GM21367 (cell line): ENCODE results near the gene STX10.

ENCODE experiments used
- ATAC-seq: cut with Tn5 transposase; IDR thresholded peaks from one replicate; pipeline ENCODE4 v1.9.1; 2021; ENCODE audit not compliant: unreplicated experiment

The STX10 gene

DNA sequence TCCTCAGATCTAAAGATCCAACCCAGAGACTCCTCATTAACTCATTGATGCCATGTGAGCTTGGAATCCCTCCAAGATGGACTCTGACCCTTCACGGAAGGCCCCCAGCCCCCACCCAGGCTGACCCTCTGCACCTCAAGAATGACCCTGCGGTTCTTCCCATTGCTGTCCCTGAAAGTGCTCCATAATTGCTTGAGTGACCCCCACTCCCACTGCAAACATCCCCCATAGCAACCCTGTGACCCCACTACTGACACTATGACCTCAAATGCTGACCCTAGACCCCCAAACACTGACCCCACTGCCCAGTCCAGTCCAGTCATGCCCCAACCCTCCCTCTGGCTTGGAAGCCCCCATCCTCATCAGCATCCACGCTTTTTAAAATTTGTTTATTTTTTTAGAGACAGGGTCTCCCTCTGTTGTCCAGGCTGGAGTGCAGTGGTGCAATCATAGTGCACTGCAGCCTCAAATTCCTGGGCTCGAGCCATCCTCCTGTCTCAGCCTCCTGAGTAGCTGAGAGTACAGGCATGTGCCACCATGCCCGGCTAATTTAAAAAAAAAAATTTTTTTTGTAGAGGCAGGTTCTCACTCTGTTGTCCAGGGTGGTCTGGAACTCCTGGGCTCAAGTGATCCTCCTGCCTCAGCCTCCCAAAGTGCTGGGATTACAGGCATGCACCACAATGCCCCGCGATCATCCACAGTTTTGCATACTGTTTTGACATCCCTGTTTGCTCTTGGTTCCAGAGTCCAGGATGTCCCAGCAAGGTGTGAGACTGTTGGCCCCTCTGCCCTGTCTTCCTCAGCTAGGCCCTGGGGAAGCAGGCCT, 48.4 kb downstream of the STX10 start:
- no peak for ATAC-seq

DNA sequence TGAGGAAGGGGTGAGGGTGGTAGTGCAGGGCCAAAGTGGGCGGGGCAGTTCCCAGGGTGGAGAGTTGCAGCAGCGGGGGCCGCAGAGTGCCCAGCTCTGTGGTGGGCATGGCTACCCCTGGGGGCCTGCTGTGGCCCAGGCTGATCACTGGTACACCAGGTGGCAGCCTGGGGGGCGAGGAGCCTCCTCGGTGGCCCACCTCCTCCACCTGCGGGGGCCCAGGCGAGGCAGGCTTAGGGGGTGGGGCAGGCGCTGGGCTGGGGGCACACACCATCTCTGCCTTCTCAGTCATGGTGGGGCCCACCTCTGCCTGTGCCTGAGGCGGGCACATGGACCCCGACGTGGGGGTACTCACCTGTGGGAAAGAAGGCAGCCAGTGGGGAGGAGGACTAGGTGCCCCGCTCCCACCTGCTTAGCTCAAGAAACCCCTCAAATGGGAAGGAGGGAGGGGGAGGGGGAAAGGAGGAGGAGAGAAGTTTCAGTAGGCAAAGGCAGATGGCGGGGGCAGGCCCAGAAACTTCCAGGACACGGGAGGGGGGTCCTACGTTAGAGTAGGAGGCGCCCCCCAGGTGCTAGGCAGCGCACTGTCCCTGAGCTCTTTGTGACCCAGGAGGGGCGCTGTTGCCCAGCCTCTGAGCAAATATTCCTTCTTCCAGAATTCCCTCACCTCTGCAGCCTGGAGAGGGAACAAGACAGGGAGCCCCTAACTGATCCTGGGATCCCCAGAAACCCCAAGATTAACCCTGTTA, 49.2 kb downstream of the STX10 start:
- ATAC-seq = no peak

DNA sequence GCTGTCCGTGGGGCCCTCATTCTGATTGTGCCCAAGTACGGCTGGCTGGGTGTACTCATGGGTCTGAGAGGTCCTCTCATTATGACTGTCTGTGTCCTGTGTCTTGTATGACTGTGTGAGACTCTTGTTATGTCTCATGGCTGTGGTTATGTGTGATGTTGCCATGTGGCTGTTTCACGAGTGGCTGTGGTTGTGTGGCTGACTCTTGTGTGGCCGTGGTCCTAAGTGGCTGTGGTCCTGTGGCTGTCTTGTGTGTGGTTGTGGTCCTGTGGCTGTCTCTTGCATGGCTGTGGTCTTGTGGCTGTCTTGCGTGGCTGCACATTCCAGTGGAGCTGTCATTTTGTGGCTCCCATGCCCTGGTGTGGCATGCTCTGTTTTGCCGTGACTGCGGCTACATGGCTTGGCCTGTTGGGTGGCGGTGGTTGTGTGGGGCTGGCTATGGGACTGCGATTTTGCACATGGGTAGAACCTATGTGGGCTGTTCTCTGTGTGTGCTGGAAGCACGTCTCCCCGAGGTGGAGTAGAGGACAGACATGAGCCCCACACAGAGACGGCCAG, 50.1 kb downstream of the STX10 start:
- ATAC-seq = no peak

DNA sequence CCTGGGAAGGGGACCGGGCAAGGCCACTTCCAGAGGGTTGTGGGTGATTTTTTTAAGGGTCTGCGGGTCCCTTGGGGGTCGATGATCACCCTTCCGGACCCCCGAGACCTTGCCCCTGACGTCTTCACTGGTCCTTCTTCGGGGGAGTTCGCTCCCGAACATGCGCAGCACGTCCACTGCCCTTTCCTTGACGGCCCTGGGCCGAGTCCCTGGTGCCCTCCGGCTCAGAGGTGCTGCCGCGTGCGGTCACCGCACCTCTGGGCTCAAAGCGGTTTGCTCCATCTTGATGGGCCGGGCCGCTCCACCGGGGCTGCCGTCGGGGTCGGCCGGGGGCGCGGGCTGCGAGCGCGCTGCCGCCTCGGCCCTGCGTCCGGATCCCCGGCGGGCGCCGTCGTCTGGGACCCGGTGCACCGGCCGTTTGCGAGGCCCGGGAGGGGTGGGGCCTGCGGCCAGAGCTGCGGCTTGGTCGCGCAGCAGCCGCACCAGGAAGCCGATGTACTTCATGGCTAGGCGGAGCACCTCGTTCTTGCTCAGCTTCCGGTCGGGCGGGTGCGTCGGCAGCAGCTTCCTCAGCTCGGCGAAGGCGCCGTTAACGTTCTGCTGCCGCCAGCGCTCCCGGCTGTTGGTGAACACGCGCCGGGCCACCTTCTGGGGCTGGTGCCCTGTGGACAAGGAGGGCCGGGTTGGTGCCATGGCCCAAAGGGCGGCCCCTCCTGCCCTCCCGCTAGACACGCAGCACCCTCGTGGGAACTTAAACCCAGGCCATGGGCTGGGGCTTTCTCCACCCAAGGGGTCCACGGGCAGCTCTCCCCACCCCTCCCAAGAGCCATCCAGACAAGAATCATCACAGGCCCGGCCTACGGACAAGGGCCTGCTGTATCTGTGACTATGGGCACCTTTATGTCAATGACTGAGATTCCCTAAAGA, 50.8 kb downstream of the STX10 start:
- ATAC-seq = no peak

DNA sequence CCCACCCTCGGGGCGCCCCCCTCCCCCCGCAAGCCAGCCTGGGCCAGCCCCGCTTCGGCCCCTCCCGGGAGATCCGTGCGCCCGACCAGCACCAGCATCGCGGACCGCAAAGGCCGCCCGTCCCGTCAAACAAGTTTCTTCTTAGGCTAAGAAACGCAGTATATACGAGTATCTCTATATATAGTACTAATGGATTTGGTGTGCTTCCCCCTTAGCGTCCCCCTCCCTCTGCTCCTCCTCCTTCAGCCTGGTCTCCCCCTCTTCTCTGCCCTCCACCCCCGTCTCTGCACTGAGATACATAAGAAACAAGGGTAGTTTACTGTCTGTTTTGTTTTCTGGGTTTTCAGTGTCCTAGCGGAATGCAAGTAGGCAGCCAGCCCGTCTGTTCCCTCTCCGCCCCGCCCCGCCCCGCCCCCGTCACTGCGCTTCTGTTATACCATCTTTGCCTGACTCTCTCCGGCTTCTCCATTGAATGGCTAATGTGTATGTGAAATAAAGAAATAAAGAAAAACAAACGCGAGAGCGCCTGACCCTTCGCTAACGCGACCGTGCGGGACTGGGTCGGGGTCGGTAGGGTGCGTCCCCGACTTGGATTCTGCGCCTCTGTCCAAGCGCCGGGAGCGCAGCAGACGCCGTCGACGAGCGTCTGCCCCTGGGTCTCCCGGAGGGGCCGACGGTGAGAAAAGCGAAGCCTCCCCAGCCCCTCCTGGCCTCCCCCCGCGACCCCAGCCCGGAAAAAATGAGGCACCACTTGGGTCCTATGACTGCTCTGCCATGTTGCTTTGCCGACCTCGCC, 51.7 kb downstream of the STX10 start:
- ATAC-seq = no peak

DNA sequence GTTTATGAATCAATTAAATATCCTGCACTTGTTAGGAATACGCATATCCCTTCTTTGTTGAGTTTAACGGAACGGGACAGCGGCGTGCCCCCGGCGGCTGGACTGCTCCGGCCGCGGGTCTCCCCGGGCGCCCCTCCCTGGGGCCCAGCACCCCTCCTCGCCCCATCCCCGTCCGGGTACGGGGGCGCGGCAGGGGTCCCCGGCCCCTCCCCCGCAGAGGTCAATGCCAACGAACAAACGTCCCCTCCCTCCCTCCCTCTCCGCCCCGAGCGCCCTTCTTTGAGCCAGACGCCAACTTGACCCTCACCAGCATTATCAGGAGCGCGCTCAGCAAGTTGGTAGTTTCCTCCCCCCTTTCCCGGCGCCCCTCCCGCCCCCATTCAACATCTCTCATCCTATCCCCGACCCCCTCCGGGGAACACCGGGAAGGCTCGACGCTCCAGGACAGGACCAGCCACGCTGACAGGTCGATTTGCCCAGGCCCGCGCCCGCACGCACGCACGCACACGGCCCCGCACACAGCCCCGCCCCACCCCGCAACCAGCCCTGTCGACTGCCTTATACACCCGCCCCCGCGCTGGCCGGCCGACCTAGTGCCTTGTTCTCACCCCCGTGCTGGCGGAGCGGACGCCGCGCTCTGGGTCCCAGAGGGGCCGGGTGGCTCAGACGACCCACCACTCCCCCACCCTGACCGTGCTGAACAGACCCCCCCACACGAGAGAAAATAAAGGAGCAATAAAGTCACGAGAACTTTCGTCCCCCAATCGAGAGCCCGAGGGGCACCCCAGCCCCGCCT, 52.5 kb downstream of the STX10 start:
- ATAC-seq = no peak

DNA sequence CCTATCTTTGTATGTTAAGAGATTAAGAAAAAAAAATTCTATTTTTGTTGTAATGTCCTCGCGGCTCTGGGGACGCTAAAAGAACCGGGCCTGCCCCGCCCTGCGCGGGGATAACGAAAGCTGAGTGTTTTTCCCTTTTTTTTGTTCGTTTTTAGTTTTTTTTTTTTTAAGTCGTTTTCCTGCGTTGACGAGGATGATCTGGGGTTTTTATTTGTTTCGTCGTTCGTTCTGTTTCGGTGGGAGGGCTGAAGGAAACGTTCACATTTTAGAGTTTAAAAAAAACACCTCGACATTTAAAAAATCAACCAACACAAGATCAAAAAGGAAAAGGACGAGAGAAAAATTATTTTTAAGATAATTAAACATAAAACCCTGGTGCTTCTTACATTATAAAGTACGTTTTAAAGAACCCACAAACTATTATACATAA, 53.1 kb downstream of the STX10 start:
- ATAC-seq = no peak

DNA sequence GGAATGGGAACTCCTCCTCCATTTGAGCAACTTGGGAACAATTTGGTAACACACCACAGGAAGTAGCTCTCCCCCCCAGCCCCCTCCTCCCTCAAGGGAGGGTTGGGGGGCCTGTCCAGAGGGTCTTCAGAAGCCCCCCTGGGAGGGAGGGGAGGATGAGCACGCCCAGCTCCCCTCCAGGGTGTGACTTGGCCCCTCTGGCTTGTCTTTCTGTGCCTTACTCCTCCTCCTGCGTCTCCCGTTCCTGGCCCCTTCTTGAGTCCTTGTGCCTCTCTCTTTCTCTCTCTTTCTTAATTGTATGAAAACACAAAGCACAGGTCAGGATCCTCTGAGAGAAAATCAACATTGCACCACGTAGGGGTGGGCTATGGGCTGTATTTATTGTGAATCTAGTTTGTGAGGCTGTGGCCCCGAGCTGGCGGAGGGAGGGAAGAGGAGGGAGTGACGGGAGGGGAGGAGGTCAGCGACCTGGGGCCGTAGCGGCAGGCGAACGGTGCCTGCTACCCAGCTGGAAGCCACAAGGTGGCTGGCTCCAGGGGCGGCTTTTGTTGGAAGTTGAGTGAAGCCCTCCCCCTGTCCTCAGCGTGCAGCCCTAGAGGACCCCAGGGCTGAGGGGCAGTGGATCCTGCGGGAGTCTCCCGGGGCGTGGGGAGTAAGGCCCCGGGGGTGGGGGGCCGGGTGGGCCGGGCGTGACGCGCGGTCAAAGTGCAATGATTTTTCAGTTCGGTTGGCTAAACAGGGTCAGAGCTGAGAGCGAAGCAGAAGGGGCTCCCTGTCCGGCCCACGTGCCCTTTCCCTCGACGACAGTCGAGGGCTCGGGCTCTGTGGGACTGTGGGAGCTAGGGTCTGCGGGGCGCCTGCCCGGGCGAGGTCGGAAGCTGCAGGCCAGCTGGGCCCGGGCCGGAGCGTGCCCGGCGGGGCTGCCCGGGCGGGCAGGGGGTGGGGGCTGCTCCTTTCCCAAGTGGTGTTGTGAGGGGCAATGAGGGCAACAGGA, 53.9 kb downstream of the STX10 start:
- no peak for ATAC-seq

DNA sequence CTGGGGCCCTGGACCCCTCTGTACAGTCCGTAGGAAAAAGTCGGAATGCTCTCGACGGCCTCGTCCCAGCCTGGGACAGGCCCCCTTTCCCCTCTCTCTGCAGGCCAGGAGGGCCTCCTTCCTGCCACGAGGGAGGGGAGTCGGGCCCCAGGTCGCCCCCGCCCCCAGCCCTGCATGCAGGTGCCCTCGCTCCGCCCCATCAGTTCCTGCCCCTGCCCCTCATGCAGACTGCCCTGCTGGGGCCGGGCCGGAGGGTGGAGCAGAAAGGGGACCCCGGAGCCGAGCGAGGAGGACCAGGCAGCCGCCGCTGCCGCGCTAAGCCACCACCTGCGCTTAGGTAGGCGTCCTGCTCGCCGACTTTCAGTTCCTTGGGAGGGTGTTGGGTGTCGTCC, 54.8 kb downstream of the STX10 start:
- ATAC-seq = no peak

DNA sequence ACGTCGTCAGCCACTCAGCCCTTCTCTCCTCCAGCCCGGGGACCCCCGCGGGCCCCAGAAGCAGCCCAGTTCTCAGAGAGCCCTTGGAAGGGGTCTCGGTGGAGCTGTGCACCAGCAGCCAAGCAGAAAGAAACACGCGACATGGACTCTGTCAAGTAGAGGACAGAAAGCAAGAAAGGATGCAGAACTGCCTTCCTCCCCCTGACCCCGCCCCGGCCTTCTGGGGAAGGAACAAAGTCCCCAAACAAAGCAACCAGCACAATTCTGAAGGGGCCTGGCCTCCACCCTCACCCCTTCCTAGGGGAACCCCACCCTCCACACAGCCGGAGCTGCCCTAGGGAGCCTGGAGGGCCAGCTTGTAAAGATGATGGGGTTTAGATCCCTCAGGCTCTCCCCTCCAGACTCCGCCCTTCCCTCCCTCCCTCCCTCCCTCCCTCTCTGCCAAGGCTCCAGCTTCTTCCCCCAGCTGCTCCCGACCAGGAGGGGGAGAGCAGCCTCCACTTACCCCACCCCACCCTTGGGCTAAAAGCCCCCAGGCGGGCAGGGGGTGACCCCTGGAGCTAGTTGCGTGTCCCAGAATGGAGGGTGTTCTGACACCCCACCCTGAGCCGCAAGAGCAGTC, 55.3 kb downstream of the STX10 start:
- ATAC-seq = no peak

DNA sequence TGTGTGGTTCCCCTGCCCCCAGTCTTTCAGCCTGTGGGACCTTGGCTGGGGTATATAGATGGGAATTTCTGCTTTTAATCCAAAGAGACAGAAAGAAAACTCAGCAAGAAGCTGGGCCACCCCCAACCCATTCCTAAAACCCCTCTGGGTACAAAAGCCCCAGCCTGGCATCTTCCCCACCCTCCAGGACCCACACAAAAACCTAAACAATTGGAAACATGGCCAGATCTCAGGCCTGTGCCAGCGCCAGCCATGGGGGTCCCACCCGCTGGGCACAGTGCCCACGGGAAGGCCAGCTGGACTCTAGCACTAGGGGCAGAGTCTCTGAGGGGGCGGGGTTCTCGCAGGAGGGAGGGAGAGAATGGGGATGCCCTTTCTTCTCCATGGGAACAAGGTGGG, 56.1 kb downstream of the STX10 start:
- no peak for ATAC-seq
